Stimulated activated CD4-positive, alpha-beta T cell treated with anti-CD3 and anti-CD28 coated beads, Interleukin-15, amount 100 ng/mL, for 48 hours (primary cell): ENCODE results near the gene MXRA8.

ENCODE experiments used
- DNase-seq, 2 donors: peaks; one replicate each; pipeline ENCODE4 v3.0.0-alpha.2; 2020; ENCODE audit warnings: low read depth in 2 of 2

The MXRA8 gene

GRCh38 chr1:1307261-1307922 lies 51.0 kb downstream of the MXRA8 start:
- no peak for DNase-seq

GRCh38 chr1:1306661-1307260 lies 51.6 kb downstream of the MXRA8 start:
- no peak for DNase-seq

- no peak for DNase-seq
Measured at GRCh38 chr1:1306070-1306660, 52.2 kb downstream of the MXRA8 start.

GRCh38 chr1:1305300-1306069 lies 52.9 kb downstream of the MXRA8 start:
- DNase-seq = peak in 1 of 2 donors; percentile 56

DNA sequence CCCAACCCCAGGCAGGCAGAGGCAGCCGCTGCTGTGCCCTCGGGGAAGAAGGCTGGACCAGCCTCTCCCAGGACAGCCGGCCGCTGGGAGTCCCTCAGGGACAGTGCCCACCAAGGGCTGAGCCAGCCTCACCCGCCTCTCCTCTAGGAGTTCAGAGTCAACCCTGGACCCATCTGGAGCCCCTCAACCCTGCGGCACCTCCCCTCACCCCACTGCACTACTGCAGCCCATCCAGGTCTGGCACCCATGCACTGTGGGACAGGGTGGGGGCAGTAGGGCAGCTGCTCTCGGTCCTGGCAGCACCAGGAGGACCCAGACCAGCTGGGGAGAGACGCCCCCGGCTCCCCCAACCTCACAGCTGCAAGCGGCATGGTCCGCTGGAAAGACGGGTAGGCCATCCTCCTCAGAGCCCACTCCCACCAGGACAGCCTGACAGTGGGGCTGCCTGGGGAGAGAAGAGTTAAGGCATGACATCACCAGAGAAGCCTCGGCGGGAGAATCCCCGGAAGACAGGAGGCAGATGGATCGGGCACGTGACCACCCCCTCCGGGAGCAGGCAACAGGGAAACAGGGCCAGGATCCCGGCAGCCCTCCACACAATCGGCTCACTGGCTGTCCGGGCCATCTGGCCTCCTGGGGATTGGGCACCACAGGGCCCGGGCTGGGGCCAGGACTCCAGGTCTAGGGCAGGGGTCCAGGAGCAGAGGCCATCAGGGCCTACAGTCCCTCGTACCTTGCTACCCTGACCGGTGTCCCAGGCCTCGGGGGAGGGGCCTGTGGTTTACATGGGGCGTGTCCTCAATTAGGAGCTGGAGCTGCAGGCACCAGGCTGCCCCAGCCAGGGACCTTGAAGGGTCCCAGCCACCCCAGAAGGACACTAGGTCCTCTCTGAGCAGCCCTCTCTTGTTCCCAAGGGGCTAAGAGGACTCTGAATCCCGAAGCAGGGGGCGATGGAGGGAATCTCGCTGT lies 53.7 kb downstream of the MXRA8 start:
- no peak for DNase-seq

GRCh38 chr1:1303736-1304135 lies 54.6 kb downstream of the MXRA8 start:
- no peak for DNase-seq

GRCh38 chr1:1302951-1303509 lies 55.3 kb downstream of the MXRA8 start:
- no peak for DNase-seq
